OCI-LY1 (cell line): ENCODE measurements around the gene LAMA4.

Source experiments
- H2AFZ ChIP-seq: fragments of 200-600 bp; sonication (generic), shearing (Covaris generic); 2 replicates; pipeline ENCODE4 v1.6.0; 2014; ENCODE audit warnings: antibody characterized with exemption, mild to moderate bottlenecking, low read length
- H3F3A ChIP-seq: fragments of 200-600 bp; sonication (generic), shearing (Covaris generic); 2 replicates; pipeline ENCODE4 v1.6.0; 2014; ENCODE audit warnings: mild to moderate bottlenecking, antibody characterized with exemption, low read length, moderate library complexity; ENCODE audit not compliant: insufficient read depth
- H3K27ac ChIP-seq: fragments of 200-600 bp; sonication (generic); 2 replicates; pipeline ENCODE4 v1.5.1; 2014; ENCODE audit warnings: low read length, mixed run types, mild to moderate bottlenecking, low read depth; ENCODE audit not compliant: poor library complexity, severe bottlenecking
- H3K27me3 ChIP-seq: fragments of 200-600 bp; sonication (generic); 2 replicates; pipeline ENCODE4 v1.6.0; 2014; ENCODE audit warnings: antibody characterized with exemption, mild to moderate bottlenecking, low read length, moderate library complexity; ENCODE audit not compliant: insufficient read depth
- H3K36me3 ChIP-seq: fragments of 200-600 bp; sonication (generic); 2 replicates; pipeline ENCODE4 v1.6.1; 2014; ENCODE audit warnings: mild to moderate bottlenecking, antibody characterized with exemption, low read length, moderate library complexity, mixed read lengths; ENCODE audit not compliant: insufficient read depth
- H3K4me1 ChIP-seq: fragments of 200-600 bp; sonication (generic); 2 replicates; pipeline ENCODE4 v1.5.1; 2014; ENCODE audit warnings: mild to moderate bottlenecking, low read length, moderate library complexity; ENCODE audit not compliant: insufficient read depth, severe bottlenecking
- H3K4me2 ChIP-seq: fragments of 200-600 bp; sonication (generic), shearing (Covaris generic); 2 replicates; pipeline ENCODE4 v1.6.1; 2014; ENCODE audit warnings: low read length
- H3K4me3 ChIP-seq: fragments of 200-600 bp; sonication (generic); 2 replicates; pipeline ENCODE4 v1.5.1; 2014; ENCODE audit warnings: low read length, low read depth, mild to moderate bottlenecking, mixed read lengths; ENCODE audit not compliant: poor library complexity, severe bottlenecking
- H3K79me2 ChIP-seq: fragments of 200-600 bp; shearing (Covaris generic); 2 replicates; pipeline ENCODE4 v1.6.1; 2016; ENCODE audit warnings: mixed run types, low read length, mixed read lengths; ENCODE audit not compliant: insufficient read depth
- H3K9ac ChIP-seq: fragments of 200-600 bp; sonication (generic), shearing (Covaris generic); 2 replicates; pipeline ENCODE4 v1.6.1; 2014; ENCODE audit warnings: mild to moderate bottlenecking, low read length, mixed read lengths
- H3K9me2 ChIP-seq: fragments of 200-600 bp; sonication (generic), shearing (Covaris generic); 2 replicates; pipeline ENCODE4 v1.6.1; 2014; ENCODE audit warnings: low read depth, mild to moderate bottlenecking, low read length, mixed read lengths
- H3K9me3 ChIP-seq: fragments of 200-600 bp; shearing (Covaris generic); 2 replicates; pipeline ENCODE4 v1.6.1; 2014; ENCODE audit warnings: low read length, mixed read lengths
- H4K20me1 ChIP-seq: fragments of 200-600 bp; sonication (generic), shearing (Covaris generic); 2 replicates; pipeline ENCODE4 v1.6.0; 2016; ENCODE audit warnings: mild to moderate bottlenecking, low read length; ENCODE audit not compliant: insufficient read depth
- EZH2 ChIP-seq: fragments of 200-600 bp; sonication (generic), shearing (Covaris generic); IDR thresholded peaks from 2 replicates; pipeline ENCODE4 v1.8.0; 2017; ENCODE audit warnings: borderline replicate concordance, mixed run types, mild to moderate bottlenecking, antibody characterized with exemption, low read length, moderate library complexity, mixed read lengths
- TF ChIP-seq, protein P1 (sequence below): fragments of 200-600 bp; sonication (generic), shearing (Covaris generic); IDR thresholded peaks from 2 replicates; pipeline ENCODE4 v1.5.1; 2017; ENCODE audit warnings: mild to moderate bottlenecking, antibody characterized with exemption, low read length, moderate library complexity, mixed read lengths

The LAMA4 gene

GRCh38 chr6:112298816-112299281 is 44.5 kb upstream of the LAMA4 start:
- Histone ChIP-seq H3K9me2 (no peaks in the 10 kb centered on the region), H3F3A (no peaks in the 10 kb centered on the region), H3K4me1 (no peaks in the 10 kb centered on the region), H3K36me3 (no peaks in the 10 kb centered on the region), H2AFZ (no peak overlapping the region), H3K4me2 (no peak overlapping the region), H3K27me3 (no peaks in the 10 kb centered on the region), H3K79me2 (no peaks in the 10 kb centered on the region), H4K20me1 (no peaks in the 10 kb centered on the region), H3K9ac (no peak overlapping the region), H3K9me3 (no peaks in the 10 kb centered on the region), H3K4me3 (no peak overlapping the region), H3K27ac (no peak overlapping the region)
- TF ChIP-seq, protein P1, sequence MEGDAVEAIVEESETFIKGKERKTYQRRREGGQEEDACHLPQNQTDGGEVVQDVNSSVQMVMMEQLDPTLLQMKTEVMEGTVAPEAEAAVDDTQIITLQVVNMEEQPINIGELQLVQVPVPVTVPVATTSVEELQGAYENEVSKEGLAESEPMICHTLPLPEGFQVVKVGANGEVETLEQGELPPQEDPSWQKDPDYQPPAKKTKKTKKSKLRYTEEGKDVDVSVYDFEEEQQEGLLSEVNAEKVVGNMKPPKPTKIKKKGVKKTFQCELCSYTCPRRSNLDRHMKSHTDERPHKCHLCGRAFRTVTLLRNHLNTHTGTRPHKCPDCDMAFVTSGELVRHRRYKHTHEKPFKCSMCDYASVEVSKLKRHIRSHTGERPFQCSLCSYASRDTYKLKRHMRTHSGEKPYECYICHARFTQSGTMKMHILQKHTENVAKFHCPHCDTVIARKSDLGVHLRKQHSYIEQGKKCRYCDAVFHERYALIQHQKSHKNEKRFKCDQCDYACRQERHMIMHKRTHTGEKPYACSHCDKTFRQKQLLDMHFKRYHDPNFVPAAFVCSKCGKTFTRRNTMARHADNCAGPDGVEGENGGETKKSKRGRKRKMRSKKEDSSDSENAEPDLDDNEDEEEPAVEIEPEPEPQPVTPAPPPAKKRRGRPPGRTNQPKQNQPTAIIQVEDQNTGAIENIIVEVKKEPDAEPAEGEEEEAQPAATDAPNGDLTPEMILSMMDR, result no peak
- no peak for TF ChIP-seq EZH2

DNA sequence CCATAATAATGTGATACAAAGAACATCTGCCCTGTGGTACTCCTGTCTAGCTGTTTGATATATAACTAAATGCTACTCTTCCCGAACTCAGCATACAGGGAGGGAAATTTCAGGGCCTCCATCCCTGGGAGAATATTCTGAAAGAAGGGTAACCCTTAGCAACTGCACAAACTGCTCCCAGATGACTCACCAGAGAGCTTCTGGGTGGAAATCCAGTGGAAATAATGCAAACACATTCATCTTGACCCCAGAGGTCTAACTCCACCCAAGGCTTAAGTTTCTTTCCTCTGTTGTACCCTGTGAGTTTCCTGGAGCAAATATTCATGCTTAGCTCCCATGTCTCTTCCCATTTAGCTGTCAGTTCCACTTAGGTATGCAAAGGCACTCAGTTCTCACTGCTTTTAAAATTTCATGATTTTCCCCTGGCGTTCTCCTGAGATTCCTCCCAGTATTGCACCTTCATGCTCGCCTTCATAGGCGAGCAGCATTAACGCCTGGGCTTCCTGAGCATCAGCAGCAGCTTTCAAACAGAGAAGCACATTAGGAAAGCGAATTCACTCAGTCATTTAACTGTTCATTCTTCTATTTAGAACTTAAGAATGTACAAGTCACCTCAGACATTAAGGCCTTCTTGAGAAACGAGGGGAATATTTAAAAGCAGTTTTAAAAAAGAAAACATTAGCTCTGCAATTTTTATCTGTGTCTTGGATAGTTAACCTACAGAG is 43.8 kb upstream of the LAMA4 start:
- no peak for TF ChIP-seq EZH2
- TF ChIP-seq, protein P1, result no peak
- no peak overlapping the region for H3K9ac ChIP-seq
- no peaks in the 10 kb centered on the region for H4K20me1 ChIP-seq
- no peaks in the 10 kb centered on the region for H3K27me3 ChIP-seq
- no peak overlapping the region for H2AFZ ChIP-seq
- H3K4me1 ChIP-seq, result no peaks in the 10 kb centered on the region
- H3K36me3 ChIP-seq, result no peaks in the 10 kb centered on the region
- no peak overlapping the region for H3K4me2 ChIP-seq
- no peaks in the 10 kb centered on the region for H3F3A ChIP-seq
- no peak overlapping the region for H3K4me3 ChIP-seq
- no peaks in the 10 kb centered on the region for H3K9me3 ChIP-seq
- no peaks in the 10 kb centered on the region for H3K79me2 ChIP-seq
- H3K27ac ChIP-seq, result no peak overlapping the region
- H3K9me2 ChIP-seq, result no peaks in the 10 kb centered on the region

GRCh38 chr6:112296694-112297093 is 42.3 kb upstream of the LAMA4 start:
- Histone ChIP-seq H2AFZ (no peak overlapping the region), H4K20me1 (no peaks in the 10 kb centered on the region), H3K79me2 (no peaks in the 10 kb centered on the region), H3K9me3 (no peaks in the 10 kb centered on the region), H3K9ac (no peak overlapping the region), H3F3A (no peaks in the 10 kb centered on the region), H3K9me2 (no peaks in the 10 kb centered on the region), H3K27ac (no peak overlapping the region), H3K36me3 (no peaks in the 10 kb centered on the region), H3K27me3 (no peaks in the 10 kb centered on the region), H3K4me2 (no peak overlapping the region), H3K4me3 (no peak overlapping the region), H3K4me1 (no peaks in the 10 kb centered on the region)
- no peak for TF ChIP-seq EZH2
- TF ChIP-seq, protein P1, result no peak
